CD4-positive, alpha-beta memory T cell (primary cell): ENCODE results near the gene PHF10. TPM values are rescaled to one million over a fixed set of nuclear protein-coding genes. Genes with fewer than 3 reads are reported as not detected.

Source experiments
- CTCF ChIA-PET: fragments of 350-600 bp; sonication (Branson Sonifier 250); formaldehyde crosslinking; loops from one replicate; lab custom pipeline; 2021; ENCODE audit warnings: inconsistent platforms; ENCODE audit not compliant: partially characterized antibody; lab: Charles Lee
- POLR2A ChIA-PET: fragments of 350-600 bp; sonication (Branson Sonifier 250); formaldehyde crosslinking; loops from one replicate; lab custom pipeline; 2021; ENCODE audit not compliant: partially characterized antibody; lab: Charles Lee
- DNase-seq, 5 donors: peaks; one replicate each; pipeline versions ENCODE4 v3.0.0 to v3.0.0-alpha.2; 2020 to 2022; ENCODE audit warnings: mixed read lengths in 1 of 5
- H3K27ac ChIP-seq: one replicate; pipeline ENCODE4 v1.7.0; 2013; ENCODE audit warnings: low read depth, low read length
- H3K27me3 ChIP-seq: 2 replicates; pipeline ENCODE4 v1.7.0; 2013; ENCODE audit warnings: mild to moderate bottlenecking, low read length, moderate library complexity; ENCODE audit not compliant: insufficient read depth
- H3K36me3 ChIP-seq: 2 replicates; pipeline ENCODE4 v1.7.0; 2013; ENCODE audit warnings: mild to moderate bottlenecking, low read length, moderate library complexity; ENCODE audit not compliant: insufficient read depth
- H3K4me1 ChIP-seq: 2 replicates; pipeline ENCODE4 v1.7.0; 2013; ENCODE audit warnings: mild to moderate bottlenecking, low read length, moderate library complexity; ENCODE audit not compliant: insufficient read depth
- H3K4me3 ChIP-seq, 2 donors: one replicate each; pipeline ENCODE4 v1.7.0; 2013; ENCODE audit warnings: low read length in 2 of 2, mild to moderate bottlenecking in 1 of 2
- H3K9me3 ChIP-seq, 2 donors: one replicate each; pipeline ENCODE4 v1.7.0; 2013; ENCODE audit warnings: low read length in 2 of 2, control low read depth in 1 of 2; ENCODE audit not compliant: control insufficient read depth in 1 of 2
- H3K27ac Mint-ChIP-seq, 7 donors: one replicate each; pipeline ENCODE4 v1.8.0; 2020 to 2021; ENCODE audit warnings: mixed read lengths in 7 of 7, mild to moderate bottlenecking in 6 of 7, inconsistent platforms in 3 of 7, moderate library complexity in 3 of 7
- H3K27me3 Mint-ChIP-seq, 2 donors: one replicate each; pipeline ENCODE4 v1.8.0; 2020 to 2021; ENCODE audit warnings: mixed read lengths in 2 of 2
- H3K36me3 Mint-ChIP-seq, 2 donors: one replicate each; pipeline ENCODE4 v1.8.0; 2020 to 2021; ENCODE audit warnings: mixed read lengths in 2 of 2, inconsistent platforms in 1 of 2, mild to moderate bottlenecking in 1 of 2
- H3K4me1 Mint-ChIP-seq, 4 donors: one replicate each; pipeline ENCODE4 v1.8.0; 2020 to 2021; ENCODE audit warnings: mixed read lengths in 4 of 4, mild to moderate bottlenecking in 1 of 4
- H3K4me3 Mint-ChIP-seq, 8 donors: one replicate each; pipeline ENCODE4 v1.8.0; 2020 to 2021; ENCODE audit warnings: mixed read lengths in 8 of 8, mild to moderate bottlenecking in 7 of 8, moderate library complexity in 6 of 8, inconsistent platforms in 3 of 8
- H3K9me3 Mint-ChIP-seq, 8 donors: one replicate each; pipeline ENCODE4 v1.8.0; 2020 to 2021; ENCODE audit warnings: mixed read lengths in 8 of 8, mild to moderate bottlenecking in 5 of 8, inconsistent platforms in 3 of 8, moderate library complexity in 1 of 8
- intact Hi-C: fragments of 100-400 bp; cut with micrococcal nuclease; formaldehyde crosslinking; loops from one replicate; pipeline ENCODE4 v1.15.1; 2023
- polyA plus RNA-seq, 2 donors: library from polyadenylated mRNA; unstranded; fragments of 300-500 nt; fragmentation: Illumina TruSeq; gene quantifications; one replicate each; pipeline ENCODE4 v1.2.3, GENCODE V29; 2021
- total RNA-seq, 2 experiments: library from RNA; stranded (reverse); gene quantifications; one replicate each; pipeline ENCODE4 v1.2.3, GENCODE V29; 2021

PHF10 gene
- total and polyA plus RNA-seq, 4 experiments from 2014 or later, result 17.5 to 108 (median 64.8) TPM

- POLR2A ChIA-PET, result interaction anchor here (2.0 kb wide), 1 partner anchor 10 kb away, joined by 11 read pairs; the partner anchor contains the start of genes C6orf120 and WDR27
- Mint-ChIP-seq H3K4me3 (no peak overlapping the region), H3K9me3 (peaks cover 0 to 18% (median 13%) of the 10 kb centered on the region in 8 donors), H3K27me3 (no peaks in the 10 kb centered on the region), H3K27ac (no peak overlapping the region), H3K36me3 (peaks cover 41 to 71% of the 10 kb centered on the region in 2 donors), H3K4me1 (peaks cover 0 to 6% (median 2%) of the 10 kb centered on the region in 4 donors)
- Histone ChIP-seq H3K9me3 (no peaks in the 10 kb centered on the region), H3K4me1 (no peaks in the 10 kb centered on the region), H3K4me3 (no peak overlapping the region), H3K36me3 (no peaks in the 10 kb centered on the region), H3K27me3 (no peaks in the 10 kb centered on the region), H3K27ac (no peak overlapping the region)
- DNase-seq, result no peak
- CTCF ChIA-PET, result no interaction called here
- intact Hi-C loops, result no loop called here
Measured at GRCh38 chr6:169691260-169691659, 33.0 kb downstream of the PHF10 start.

DNA sequence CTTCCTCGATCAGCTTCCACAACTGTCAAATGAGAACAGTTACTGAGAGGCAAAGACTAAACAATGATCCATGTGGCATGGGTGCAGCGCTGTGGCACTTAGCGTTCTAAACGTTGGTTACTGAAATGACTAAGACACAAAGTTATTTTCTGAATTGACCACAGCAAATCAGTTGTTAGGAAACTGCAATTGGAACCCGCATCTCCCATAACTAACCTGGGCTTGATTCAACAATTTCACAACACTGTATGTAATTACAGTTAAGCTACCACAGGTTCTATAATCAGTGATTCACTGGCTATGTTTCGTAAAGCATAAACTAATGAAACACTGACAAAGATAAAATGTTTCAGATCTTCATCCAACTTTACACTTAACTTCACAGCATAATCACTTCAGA is 35.0 kb downstream of the PHF10 start:
- Histone ChIP-seq H3K4me3 (no peak overlapping the region), H3K36me3 (peaks cover 4% of the 10 kb centered on the region), H3K9me3 (peaks cover 0 to 7% of the 10 kb centered on the region in 2 donors), H3K27me3 (no peaks in the 10 kb centered on the region), H3K4me1 (no peaks in the 10 kb centered on the region), H3K27ac (no peak overlapping the region)
- Mint-ChIP-seq H3K9me3 (peaks cover 0 to 32% (median 24%) of the 10 kb centered on the region in 8 donors), H3K4me1 (peaks cover 0 to 6% (median 2%) of the 10 kb centered on the region in 4 donors), H3K4me3 (no peak overlapping the region), H3K27ac (no peak overlapping the region), H3K27me3 (no peaks in the 10 kb centered on the region), H3K36me3 (peaks cover 52 to 78% of the 10 kb centered on the region in 2 donors)
- intact Hi-C loops, result no loop called here
- no peak for DNase-seq
- POLR2A ChIA-PET, result no interaction called here
- CTCF ChIA-PET, result no interaction called here

DNA sequence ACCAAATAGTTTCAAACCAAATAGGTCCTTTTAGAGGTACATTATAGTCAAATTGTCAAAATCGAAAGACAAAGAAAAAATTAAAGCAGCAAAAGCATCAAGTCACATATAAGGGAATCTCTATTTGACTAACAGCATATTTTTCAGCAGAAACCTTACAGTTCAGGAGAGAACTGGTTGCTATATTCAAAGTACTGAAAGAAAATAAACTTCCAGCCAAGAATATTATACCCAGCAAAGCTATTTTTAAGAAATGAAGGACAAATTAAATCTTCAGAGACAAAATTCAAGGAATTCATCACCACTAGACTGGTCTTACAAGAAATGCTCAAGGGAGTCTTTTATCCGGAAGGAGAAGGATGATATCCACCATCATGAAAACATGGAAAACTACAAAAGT is 38.4 kb downstream of the PHF10 start:
- Histone ChIP-seq H3K4me1 (no peaks in the 10 kb centered on the region), H3K9me3 (peaks cover 0 to 7% of the 10 kb centered on the region in 2 donors), H3K27ac (no peak overlapping the region), H3K4me3 (no peak overlapping the region), H3K36me3 (peaks cover 4% of the 10 kb centered on the region), H3K27me3 (no peaks in the 10 kb centered on the region)
- no peaks in the 10 kb centered on the region for H3K27me3 Mint-ChIP-seq
- DNase-seq, result no peak
- peaks cover 66 to 82% of the 10 kb centered on the region in 2 donors for H3K36me3 Mint-ChIP-seq
- CTCF ChIA-PET, result no interaction called here
- no peak overlapping the region for H3K27ac Mint-ChIP-seq
- intact Hi-C loops, result no loop called here
- no peak overlapping the region for H3K4me3 Mint-ChIP-seq
- H3K4me1 Mint-ChIP-seq, result peaks cover 0 to 13% (median 5%) of the 10 kb centered on the region in 4 donors
- peaks cover 0 to 29% (median 16%) of the 10 kb centered on the region in 8 donors for H3K9me3 Mint-ChIP-seq
- POLR2A ChIA-PET, result no interaction called here

DNA sequence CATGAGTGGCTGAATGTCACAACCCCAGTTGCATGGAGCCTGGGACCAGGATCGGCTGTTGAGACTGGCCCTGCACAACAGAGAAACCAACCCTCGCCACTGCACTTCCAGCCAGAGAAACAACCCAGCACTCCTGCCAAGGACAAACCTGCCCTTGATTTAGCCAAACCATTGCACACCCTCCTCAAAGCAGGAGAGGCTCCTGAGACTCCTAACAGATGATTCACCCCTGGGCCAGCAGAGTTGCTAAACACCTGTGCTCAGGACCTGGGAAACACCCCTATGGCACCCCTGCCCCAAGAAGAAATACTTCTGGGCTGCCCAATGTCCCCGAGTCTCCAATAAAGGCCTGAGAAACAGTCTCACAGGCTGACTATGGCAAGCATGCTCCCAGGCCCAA is 40.2 kb downstream of the PHF10 start:
- H3K4me3 Mint-ChIP-seq, result no peak overlapping the region
- H3K27ac Mint-ChIP-seq, result no peak overlapping the region
- Histone ChIP-seq H3K27me3 (no peaks in the 10 kb centered on the region), H3K4me1 (no peaks in the 10 kb centered on the region), H3K27ac (no peak overlapping the region), H3K36me3 (peaks cover 4% of the 10 kb centered on the region), H3K4me3 (no peak overlapping the region), H3K9me3 (peaks cover 0 to 7% of the 10 kb centered on the region in 2 donors)
- intact Hi-C loops, result no loop called here
- POLR2A ChIA-PET, result interaction anchor here (0.7 kb wide), 1 partner anchor 17 kb away, joined by 3 read pairs; the partner anchor contains the start of genes C6orf120 and WDR27
- no peaks in the 10 kb centered on the region for H3K27me3 Mint-ChIP-seq
- H3K4me1 Mint-ChIP-seq, result peaks cover 0 to 7% (median 5%) of the 10 kb centered on the region in 4 donors
- peaks cover 73 to 82% of the 10 kb centered on the region in 2 donors for H3K36me3 Mint-ChIP-seq
- H3K9me3 Mint-ChIP-seq, result peaks cover 0 to 29% (median 18%) of the 10 kb centered on the region in 8 donors
- no peak for DNase-seq
- CTCF ChIA-PET, result no interaction called here

DNA sequence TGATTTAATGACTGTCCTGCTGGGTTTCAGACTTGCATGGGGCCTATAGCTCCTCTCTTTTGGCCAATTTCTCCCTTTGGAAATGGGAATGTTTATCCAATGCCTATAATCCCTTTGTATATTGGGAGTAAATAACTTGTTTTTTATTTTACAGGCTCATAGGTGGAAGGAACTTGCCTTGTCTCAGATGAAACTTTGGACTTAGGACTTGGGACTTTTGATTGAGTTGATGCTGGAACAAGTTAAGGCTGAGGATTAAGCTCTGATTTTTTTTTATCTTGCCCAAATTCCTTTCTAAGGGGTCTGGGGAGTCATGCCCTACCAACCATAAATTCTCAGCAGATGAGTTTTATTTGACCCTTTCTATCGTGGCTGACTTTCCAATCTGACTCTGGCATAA is 46.0 kb downstream of the PHF10 start:
- Mint-ChIP-seq H3K4me3 (no peak overlapping the region), H3K4me1 (peaks cover 0 to 4% (median 2%) of the 10 kb centered on the region in 4 donors), H3K27me3 (no peaks in the 10 kb centered on the region), H3K9me3 (peaks cover 0 to 7% (median 2%) of the 10 kb centered on the region in 8 donors), H3K27ac (no peak overlapping the region), H3K36me3 (peaks cover 38 to 69% of the 10 kb centered on the region in 2 donors)
- intact Hi-C loops, result no loop called here
- H3K36me3 ChIP-seq, result no peaks in the 10 kb centered on the region
- POLR2A ChIA-PET, result no interaction called here
- no peak overlapping the region for H3K27ac ChIP-seq
- H3K4me1 ChIP-seq, result no peaks in the 10 kb centered on the region
- no peaks in the 10 kb centered on the region for H3K9me3 ChIP-seq
- H3K4me3 ChIP-seq, result no peak overlapping the region
- CTCF ChIA-PET, result no interaction called here
- no peaks in the 10 kb centered on the region for H3K27me3 ChIP-seq
- DNase-seq, result no peak

GRCh38 chr6:169677096-169677495 is 47.2 kb downstream of the PHF10 start:
- Histone ChIP-seq H3K27ac (no peak overlapping the region), H3K4me1 (no peaks in the 10 kb centered on the region), H3K9me3 (no peaks in the 10 kb centered on the region), H3K27me3 (no peaks in the 10 kb centered on the region), H3K36me3 (no peaks in the 10 kb centered on the region), H3K4me3 (no peak overlapping the region)
- peak overlapping the region in 1 of 7 donors; percentile 74 for H3K27ac Mint-ChIP-seq
- DNase-seq, result no peak
- H3K27me3 Mint-ChIP-seq, result no peaks in the 10 kb centered on the region
- POLR2A ChIA-PET, result no interaction called here
- CTCF ChIA-PET, result no interaction called here
- peaks cover 0 to 2% (median 0%) of the 10 kb centered on the region in 4 donors for H3K4me1 Mint-ChIP-seq
- intact Hi-C loops, result no loop called here
- H3K4me3 Mint-ChIP-seq, result no peak overlapping the region
- H3K36me3 Mint-ChIP-seq, result peaks cover 29 to 58% of the 10 kb centered on the region in 2 donors
- peaks cover 0 to 7% (median under 1%) of the 10 kb centered on the region in 8 donors for H3K9me3 Mint-ChIP-seq

- H3K27ac Mint-ChIP-seq, result no peak overlapping the region
- Histone ChIP-seq H3K27ac (no peak overlapping the region), H3K4me1 (no peaks in the 10 kb centered on the region), H3K27me3 (no peaks in the 10 kb centered on the region), H3K9me3 (no peaks in the 10 kb centered on the region), H3K36me3 (no peaks in the 10 kb centered on the region), H3K4me3 (no peak overlapping the region)
- peaks cover 0 to 2% (median under 1%) of the 10 kb centered on the region in 4 donors for H3K4me1 Mint-ChIP-seq
- DNase-seq, result no peak
- intact Hi-C loops, result no loop called here
- H3K27me3 Mint-ChIP-seq, result no peaks in the 10 kb centered on the region
- H3K9me3 Mint-ChIP-seq, result peaks cover 0 to 2% (median 0%) of the 10 kb centered on the region in 8 donors
- CTCF ChIA-PET, result no interaction called here
- POLR2A ChIA-PET, result no interaction called here
- H3K4me3 Mint-ChIP-seq, result no peak overlapping the region
- peaks cover 24 to 42% of the 10 kb centered on the region in 2 donors for H3K36me3 Mint-ChIP-seq
Measured at GRCh38 chr6:169675011-169675410, 49.3 kb downstream of the PHF10 start.
